Hematopoietic multipotent progenitor cell treated with erythropoietin and hydrocortisone succinate and interleukin-3 and kit ligand, for 17 days (in vitro differentiated cells): ENCODE results near the gene DNAJA2.
"Not testable (repeated sequence)": the region's sequence is repeated elsewhere in the genome, so short reads cannot be mapped to it uniquely, and the experiment has no call there.

Experiments
- DNase-seq: peaks from one replicate; pipeline ENCODE4 v3.0.0-alpha.2; 2015; ENCODE audit warnings: low spot score

The DNAJA2 gene

DNA sequence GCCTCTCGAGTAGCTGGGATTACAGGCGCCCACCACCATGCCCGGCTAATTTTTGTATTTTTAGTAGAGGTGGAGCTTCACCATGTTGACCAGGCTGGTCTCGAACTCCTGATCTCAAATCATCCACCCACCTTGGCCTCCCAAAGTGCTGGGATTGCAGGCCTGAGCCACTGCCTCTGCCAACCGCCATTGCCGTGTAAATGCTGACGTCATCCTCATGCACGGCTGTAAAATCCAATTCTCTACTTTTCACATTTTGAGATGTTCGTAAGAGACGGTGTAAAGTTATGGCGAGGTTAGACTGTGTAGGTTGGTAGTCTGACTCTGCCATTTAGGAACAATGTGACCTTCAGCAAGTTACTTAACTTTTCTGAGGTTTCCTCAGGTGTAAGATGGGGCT is 1.7 kb upstream of the DNAJA2 start:
- no peak for DNase-seq

DNA sequence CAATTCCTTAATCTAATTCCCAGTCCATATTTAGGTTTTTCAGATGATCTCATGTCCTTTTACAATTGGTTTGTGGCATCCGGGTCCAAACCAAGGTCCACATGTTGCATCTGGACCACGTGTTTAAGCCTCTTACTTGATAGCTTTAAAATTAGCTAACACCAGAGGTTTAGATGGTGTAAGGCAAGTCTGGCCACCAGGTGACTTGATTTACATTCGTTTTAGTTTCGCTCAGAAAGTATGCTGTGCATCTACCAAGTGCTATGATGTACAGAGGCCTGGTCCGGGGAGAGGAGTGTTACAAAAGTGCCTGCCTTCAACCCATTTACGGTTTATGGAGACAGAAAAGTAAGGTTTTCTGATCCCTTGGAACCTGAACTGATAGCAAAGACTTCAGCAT is 878 bp upstream of the DNAJA2 start:
- no peak for DNase-seq

DNA sequence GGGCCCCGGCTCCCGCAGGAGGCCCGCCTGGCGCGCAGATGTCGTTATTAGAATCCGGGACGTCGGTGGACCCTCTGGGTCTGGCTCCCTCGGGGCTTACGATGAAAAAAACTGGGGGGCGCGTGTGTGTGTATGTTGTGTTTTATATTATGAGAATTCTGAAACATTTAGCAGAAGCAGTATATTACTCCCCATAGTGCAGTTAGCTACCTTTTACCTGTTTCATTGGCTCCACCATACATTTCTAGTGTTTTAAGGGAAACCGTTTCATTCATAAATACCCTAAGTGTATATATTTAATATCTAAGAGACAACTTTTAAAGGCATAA is 486 bp upstream of the DNAJA2 start:
- DNase-seq = no peak

DNA sequence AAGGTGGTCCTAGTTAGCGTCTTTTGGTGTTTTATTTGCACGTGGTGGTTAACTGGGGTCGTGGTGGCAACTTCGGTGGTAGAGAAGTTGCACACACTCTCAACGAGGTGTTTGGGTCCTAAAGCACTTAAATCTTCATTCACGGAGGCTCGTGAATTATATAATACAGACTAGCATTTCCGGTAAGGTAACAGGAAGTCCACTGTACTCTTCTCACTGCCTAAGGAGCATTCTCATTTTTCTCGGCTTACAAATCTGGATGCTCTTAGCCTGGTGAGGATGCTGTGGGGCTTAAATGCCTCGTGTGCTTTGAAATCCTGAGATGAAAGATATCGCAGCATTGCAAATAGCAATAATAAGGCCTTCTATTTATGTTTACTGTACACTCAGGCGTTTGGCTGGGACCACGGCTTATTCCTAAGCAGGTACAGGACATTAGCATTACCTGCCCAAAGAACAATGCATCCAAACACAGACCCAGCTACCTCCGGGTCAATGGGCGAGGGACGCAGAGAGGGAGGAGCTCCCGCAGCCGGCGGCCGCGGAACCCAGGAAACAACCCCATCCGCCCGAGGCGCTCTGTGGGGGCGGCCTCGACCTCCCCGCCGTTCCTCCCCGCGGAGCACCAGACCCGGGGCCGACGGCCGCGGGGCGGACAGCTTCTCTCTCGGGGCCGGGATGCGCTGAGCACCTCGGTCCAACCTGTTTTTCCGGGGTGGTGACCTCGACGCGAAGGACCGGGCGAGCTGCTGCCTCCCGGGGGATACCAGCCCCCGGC is 856 bp downstream of the DNAJA2 start:
- DNase-seq = peak; percentile 23

DNA sequence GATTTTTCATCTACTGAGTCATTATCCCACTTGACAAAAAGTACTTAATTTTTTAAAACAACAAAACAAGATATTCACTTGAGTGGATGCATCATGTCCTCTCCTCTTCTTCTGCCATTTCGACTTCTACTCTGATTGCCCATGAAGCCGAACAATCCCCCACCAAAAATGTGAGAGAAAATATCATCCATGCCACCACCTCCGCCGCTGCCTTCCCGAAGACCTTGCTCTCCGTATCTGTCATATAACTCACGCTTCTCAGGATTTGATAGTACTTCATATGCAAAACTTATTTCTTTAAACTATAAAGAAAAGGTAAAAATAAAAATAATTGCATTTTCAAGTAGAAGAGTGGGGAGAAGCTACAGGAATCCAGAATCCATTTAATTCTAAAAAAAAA is 2.2 kb downstream of the DNAJA2 start:
- no peak for DNase-seq

DNA sequence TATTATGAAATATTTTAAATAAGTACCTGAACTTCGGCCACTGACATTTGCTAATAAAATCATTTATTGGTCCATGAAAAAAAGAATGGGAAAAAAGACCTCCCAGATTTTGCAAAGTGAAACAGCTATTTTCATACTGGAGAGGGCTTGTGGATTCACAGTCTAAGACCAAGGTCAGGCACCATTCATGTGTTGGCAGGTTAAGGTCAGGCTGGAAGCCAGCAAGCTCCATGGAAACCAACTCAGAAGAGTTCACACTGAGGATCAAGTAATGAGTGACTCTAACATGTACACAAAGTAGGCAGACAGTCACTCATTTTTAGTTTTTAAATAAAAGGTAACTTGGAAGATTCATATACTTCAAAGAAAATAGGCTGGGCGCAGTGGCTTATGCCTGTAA is 3.4 kb downstream of the DNAJA2 start:
- DNase-seq = no peak

DNA sequence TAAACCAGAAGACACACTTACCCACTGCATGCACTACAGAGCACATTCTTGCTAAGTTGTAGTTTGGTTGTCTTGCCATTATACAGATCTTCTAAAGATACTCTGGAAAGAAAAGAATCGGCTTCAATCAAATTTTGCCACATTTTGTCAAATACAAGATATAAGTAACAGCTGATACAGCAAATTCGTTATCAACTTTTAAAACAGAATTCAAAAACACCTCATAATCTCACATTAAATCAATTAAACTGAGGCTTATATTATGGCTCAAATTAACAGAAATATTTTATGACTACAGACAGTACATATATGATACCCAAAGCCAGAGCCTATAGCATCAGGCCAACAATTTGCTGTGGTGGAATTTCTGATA is 5.4 kb downstream of the DNAJA2 start:
- DNase-seq = no peak

DNA sequence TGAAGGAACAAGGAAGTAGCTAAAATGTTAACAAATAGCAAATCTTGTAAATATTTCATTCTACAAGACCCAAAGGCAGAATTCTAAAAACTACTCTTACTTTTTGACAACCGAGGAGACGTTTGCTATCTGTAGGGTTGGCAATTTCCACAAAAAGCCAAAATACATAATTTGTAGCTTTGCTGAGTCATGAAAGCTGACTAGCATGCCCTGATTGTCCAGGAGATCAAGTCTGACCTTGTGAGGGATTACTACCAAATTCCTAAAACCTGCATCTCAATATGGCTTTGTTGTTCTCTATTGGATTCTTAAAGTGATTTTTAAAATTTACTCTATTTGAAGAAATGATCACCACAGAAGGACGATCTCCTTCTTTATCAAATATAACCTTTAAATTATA is 10.8 kb downstream of the DNAJA2 start:
- no peak for DNase-seq

DNA sequence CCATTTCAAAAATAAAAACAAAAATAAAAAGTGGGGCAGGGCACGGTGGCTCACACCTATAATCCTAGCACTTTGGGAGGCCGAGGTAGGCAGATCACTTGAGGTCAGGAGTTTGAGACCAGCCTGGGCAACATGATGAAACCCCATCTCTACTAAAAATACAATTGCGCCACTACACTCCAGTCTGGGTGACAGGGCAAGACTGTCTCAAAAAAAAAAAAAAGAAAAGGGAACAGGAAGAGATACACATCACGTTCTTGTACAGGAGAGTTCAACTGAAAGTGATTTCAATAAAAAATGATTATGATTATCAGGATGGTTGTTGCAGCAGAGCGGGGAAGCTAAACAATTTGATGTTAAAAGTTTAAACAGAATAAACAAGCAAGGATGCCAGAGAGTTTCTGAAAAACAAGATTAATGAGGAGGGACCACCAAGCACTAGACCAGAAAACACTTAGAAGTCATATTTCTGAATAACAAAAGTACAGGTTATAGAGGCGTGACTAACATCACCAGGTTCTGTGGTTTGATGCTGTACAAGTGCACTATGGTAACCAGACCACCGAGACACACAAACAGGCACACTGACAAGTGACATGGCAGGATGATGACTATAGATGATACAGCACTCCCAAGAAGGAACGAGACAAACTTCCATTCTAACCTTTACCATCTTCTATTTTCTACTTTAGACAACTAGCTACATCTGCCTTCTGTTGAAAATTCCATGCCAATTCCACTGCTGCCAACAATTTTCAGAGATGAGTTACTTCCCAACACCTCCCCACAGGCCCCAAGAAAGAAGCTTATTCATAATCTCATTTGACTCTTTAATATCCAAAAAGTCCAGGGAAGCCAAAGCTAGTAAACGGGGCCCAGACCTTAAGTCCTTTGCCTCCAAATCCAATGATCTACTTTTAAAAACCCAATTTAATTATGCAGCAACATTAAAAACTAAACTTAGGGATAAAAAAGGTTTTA is 11.8 kb downstream of the DNAJA2 start:
- no peak for DNase-seq

DNA sequence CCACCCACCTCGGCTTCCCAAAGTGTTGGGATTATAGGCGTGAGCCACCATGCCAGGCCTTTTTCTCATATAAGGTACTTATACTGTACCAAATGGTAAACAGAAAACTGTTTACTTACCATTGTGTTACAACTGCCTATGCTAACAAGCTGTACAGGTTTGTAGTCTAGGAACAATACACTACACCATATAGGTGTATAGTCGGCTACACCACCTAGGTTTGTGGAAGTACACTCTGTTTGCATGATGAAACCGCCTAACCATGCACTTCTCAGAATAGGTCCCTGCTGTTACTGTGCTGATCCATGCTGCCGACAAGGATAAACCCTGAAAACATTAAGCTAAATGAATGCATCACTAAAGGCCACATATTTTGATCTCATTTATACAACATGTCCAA is 18.9 kb downstream of the DNAJA2 start:
- no peak for DNase-seq

DNA sequence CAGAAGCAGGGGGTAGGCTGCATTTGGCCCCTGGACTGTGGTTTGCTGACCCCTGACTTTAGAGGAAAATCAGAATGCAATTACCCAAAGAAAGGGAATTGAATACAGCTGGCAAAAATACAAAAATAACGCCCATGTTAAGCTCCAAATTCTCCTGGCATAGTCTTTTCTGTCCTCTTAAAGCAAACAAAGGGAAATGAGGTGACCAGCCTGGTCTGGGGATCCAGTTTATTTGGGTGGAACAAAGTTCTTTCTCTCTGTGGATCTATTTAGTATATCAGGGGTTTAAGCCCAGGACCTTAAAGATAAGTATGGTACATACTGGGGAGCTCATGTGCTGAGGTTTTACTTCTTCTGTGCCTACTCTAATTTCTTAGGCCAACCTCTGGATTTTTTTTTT is 23.5 kb downstream of the DNAJA2 start:
- no peak for DNase-seq

DNA sequence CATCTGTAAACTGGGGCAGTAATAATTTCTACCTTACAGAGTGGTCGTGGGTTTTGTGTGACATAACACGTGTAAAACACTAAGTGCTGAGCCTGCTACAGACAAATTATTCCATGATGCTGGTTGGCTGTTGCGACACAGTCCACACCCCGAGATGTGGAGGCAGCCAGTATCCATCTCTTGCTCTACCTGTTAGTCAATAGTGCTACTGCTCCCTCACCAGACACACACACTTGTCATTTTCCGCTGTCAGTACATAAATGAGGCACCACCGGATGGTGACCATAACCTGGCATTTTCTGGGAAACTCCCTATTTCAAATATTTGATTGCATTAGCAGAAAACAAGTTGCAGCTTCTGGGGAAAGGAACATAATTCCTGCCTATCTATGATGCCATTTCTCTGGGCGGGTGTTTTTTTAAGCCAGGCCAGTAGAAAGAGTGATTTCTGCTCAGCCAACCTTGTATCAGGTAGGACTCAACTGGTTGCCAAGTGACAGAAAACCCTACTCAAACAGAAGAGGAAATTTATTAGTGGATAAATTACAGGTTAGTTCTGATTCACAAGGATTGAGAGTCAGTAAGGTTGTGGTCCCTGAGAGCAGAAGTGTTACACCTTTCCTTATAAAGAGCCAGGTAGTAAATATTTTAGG is 24.1 kb downstream of the DNAJA2 start:
- no peak for DNase-seq

DNA sequence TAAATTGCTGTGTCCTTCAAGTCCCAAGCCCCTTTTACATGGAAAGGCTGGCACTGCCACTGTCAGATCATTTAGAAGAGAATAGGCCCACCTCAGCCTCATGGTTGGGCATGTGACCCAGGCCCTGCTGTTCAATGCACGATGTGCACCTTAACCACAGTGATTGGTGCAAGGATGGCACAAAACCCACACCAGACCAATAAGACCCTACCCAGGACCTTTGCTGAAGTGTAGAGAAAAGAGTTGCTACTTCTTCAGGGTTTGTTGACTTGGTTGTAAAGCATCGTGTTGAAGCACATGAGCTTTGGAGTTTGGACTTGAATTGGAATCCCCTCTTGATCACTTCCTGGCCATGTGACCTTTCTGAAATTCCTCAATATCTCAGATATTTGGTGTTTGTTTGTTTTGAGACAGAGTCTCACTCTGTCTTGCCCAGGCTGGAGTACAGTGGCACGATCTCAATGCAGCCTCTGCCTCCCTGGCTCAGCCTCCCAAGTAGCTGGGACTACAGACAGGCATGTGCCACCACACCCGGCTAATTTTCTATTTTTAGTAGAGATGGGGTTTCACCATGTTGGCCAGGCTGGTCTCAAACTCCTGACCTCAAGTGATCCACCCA is 24.8 kb downstream of the DNAJA2 start:
- DNase-seq = no peak

DNA sequence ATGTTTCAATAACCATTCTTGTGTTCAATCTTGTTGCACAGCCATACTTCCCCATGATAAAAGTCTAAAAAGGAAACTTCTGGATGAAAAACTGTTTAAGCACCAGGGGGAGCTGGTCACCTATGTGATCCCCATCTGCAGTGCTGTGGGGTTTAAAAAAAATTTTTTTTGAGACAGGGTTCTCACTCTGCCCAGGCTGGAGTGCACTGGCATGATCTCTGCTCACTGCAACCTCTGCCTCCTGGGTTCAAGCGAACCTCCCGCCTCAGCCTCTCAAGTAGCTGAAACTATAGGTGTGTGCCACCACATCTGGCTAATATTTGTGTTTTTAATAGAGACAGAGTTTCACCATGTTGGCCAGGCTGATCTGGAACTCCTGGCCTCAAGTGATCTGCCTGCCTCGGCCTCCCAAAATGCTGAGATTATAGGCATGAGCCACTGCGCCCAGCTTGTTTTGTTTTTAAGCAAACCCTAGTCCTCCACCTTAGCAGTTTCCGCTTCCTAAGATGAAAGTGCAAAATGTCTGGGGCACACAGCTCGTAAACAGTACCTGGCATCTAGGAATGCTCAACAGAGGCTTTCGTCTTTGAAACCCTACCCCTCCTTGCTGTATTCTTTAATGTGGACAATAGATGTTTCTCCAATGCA is 25.4 kb downstream of the DNAJA2 start:
- DNase-seq = peak; percentile 20

DNA sequence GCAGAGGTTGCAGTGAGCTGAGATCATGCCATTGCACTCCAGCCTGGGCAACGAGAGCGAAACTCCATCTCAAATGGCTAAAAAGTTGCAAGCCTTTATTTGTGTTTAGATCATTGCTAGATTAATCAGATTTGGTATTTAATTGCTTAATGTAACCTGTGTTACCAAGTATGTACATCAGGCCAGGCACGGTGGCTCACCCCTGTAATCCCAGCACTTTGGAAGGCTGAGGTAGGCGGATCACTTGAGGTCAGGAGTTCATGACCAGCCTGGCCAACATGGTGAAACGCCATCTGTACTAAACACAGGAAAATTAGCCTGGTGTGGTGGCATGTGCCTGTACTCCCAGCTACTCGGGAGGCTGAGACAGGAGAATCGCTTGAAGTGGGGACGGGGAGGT is 28.8 kb downstream of the DNAJA2 start:
- not testable (repeated sequence) for DNase-seq

DNA sequence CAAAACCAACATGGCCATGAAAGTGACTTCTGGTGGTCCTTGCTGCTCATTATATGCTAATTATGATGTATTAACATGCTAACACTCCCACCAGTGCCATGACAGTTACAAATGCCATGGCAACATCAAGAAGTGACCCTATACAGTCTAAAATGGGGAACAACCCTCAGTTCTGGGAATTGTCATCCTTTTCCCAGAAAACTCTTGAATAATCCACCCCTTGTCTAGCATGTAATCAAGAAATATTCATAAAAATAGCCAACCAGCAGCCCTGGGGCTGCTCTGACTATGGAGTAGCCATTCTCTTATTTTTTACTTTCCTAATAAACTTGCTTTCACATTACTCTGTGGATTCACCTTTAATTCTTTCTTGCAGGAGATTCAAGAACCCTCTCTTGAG is 35.9 kb downstream of the DNAJA2 start:
- no peak for DNase-seq

DNA sequence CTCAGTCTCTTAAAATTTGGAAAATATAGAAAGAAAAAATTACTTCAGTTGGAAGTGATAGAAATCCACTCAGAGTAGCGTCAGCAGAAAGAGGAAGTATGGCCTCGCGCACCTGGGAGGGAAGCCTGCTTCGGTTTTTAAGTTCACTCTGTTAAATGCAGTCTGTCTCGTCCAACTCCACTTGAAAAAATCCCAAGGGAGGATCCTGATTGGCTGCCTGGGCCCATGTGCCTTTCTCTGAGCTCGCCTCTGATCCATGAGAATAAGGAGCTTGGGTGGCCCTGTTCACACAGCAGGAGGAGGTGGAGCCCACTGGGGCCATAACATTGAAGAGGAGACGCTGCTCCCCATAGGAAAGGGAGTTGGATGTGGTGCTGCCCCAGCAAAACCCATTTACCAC is 40.7 kb downstream of the DNAJA2 start:
- DNase-seq = no peak

DNA sequence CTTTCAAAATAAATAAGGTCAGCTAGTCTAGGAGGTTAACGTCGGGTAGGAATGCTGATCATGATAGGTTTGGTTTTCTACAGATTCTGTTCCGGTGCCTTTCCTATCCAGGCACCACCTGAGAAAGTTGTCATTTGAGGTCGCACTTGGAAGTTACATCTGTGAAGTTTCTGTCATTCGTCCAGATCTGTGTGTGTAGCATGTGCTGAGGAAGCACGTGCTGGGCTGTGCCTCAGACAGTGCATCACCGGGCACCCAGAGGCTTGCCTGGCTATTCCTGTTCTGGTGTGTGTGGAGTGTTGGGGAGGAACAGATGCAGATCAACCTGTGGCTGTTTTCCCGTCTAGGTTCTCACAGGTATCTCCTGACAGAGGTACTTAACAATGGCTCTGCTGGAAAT is 42.6 kb downstream of the DNAJA2 start:
- DNase-seq = no peak

DNA sequence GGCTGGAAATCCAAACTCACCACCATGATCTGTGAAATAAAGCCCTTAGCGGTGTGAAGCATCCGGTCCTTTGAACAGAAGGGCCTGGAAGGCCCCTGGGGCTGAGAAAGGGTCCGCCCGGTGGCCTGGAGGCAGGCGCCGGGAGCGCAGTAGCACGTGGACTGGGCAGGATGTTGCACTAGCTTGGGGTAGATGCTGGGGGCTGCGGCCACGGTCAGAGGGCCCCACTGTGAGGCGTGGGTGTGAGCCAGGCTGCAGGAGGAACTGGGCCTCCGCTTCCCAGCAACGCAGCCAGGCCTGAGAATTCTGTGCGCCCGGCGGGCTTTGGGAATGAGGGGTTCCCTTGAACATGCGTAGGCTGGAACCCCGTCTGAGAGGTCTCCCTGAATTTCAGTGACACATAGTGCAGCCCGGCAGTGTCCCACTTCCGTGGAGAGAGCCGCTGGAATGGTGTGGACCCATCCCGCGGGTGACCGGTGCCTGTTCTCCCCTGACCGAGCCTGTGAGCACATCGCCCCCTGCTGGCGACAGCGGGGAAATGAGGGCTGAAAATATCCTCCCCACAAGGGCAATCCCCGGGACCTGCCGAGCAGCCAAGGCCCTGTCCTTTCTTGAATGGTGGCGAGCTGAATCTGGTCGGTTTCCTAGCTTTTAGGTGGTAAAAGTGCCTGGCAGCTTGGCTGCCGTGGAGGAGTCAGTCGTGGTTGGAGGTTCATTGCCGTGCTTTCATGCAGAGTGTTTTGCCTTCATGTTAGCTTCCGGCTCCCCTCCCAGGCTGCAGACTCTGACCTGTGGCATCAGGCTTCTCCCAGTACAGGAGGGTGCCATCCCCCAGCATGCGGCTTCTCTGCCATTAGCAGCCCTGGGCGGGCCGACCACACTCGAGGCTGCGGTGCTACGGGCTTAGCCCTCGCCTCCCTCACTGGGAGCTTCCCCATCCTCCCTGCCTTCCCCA is 43.8 kb downstream of the DNAJA2 start:
- DNase-seq = peak; percentile 59

DNA sequence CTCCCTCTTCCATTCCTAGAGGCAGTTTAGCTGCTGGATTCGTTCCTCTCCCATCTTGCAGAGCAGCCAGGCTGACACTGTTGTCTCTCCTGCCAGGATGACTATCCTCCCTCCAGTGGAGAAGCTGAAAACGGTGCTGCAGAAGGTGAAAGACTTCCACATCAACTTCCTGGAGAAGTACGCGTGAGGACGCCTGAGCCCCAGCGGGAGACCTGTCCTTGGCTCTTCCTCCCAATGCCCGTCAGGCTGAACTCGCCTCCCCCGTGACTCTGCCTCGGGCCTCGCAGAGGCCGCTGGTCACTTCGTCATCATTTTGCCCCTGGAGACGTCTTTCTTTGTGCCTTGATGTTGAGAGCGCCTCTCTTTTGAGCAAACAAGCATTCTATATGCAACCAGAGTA is 44.7 kb downstream of the DNAJA2 start:
- no peak for DNase-seq

DNA sequence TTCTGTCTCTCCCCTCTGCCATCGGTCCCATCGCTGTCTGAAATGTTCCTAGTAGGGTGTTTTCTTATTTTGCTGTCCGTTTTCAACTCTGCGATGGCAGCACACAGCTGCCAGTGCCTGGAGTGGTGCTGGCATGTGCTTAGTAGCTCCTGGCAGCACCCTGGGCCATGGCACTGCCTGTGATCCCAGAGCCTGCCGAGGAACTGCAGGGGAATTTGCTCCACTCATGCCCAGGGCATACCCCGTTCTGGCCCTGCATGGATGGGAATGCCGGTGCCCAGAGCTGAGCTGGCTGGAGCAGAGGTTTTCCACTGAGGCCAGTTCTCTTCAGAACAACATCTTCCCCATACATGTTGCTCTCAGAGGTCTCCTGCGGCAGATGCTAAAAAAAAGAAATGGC is 46.2 kb downstream of the DNAJA2 start:
- DNase-seq = no peak
